Endothelial cell of umbilical vein (primary cell): ENCODE measurements around the gene COL16A1.

ENCODE experiments used
- CTCF ChIP-seq, 2 donors: IDR thresholded peaks; 1 replicate in 1 of 2; 2 replicates in 1 of 2; pipeline ENCODE4 v1.5.1; 2011; ENCODE audit warnings: low read length in 2 of 2, mild to moderate bottlenecking in 2 of 2, moderate library complexity in 2 of 2, control low read depth in 1 of 2, inconsistent platforms in 1 of 2, low read depth in 1 of 2; ENCODE audit not compliant: insufficient read depth in 1 of 2; ENCODE audit errors: extremely low read depth in 1 of 2
- EZH2 ChIP-seq: IDR thresholded peaks from 2 replicates; pipeline ENCODE4 v1.6.1; 2012; ENCODE audit warnings: borderline replicate concordance, low read depth, mild to moderate bottlenecking, moderate library complexity, low read length, inconsistent platforms; ENCODE audit not compliant: severe bottlenecking
- MAX ChIP-seq: IDR thresholded peaks from 2 replicates; pipeline ENCODE4 v1.6.1; 2011; ENCODE audit not compliant: insufficient read depth, insufficient read length
- POLR2AphosphoS5 ChIP-seq: IDR thresholded peaks from 2 replicates; pipeline ENCODE4 v1.6.1; 2012; ENCODE audit warnings: low read depth, mild to moderate bottlenecking, control low read depth, low read length, moderate library complexity; ENCODE audit not compliant: insufficient read depth

GRCh38 chr1:31733389-31734219, 29.8 kb upstream of the COL16A1 start:
- TF ChIP-seq CTCF (IDR thresholded peaks at IDR 0.05; ENCODE audit: extremely low read depth in 1 of 2, insufficient read depth in 1 of 2, low read depth in 1 of 2, low read length in 2 of 2) (no peak), MAX (no peak), EZH2 (no peak), POLR2AphosphoS5 (no peak)
